HG02973 (cell line): Measurements from ENCODE around the gene WNT1.

Experiments used
- ATAC-seq: cut with Tn5 transposase; IDR thresholded peaks from one replicate; pipeline ENCODE4 v1.9.1; 2021; ENCODE audit warnings: moderate library complexity; ENCODE audit not compliant: unreplicated experiment

The WNT1 gene

DNA sequence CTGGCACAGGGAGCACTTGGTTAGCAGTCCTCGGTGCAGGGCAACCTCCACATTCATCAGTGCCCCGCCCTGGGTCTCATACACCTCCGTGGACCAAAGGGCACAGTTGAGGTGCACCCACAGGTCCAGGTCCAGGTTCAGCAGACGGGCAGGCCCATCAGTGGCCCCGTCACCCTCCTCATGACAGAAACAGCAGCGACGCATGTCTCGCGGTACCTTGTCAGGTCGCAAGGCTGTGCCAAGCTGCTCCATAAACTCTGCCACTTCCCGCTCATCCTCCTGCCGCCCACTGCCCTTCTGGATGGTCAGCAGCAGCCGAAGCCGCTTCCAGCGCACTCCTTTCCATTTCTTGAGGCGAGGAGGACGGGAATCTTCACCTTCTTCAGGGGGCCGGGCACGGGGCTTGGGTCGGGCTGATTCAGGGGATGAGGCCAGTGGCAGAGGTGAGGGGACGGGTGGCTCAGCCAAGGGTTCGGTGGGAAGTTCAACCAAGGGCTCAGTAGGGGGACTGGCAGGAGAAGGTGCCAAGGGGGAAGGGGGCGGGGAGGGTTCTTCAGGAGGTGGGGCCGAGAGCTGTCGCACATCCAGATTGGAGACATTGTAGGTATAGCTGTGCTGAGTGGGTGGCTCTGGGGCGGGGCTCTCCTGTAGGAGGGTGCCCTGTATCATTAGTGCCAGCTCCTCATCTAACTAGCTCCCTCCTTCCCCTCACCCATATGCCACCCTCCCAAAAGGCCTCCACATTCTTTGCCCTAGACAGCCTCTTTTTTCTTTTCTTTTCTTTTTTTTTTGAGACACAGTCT lies 48.8 kb downstream of the WNT1 start:
- ATAC-seq = no peak

DNA sequence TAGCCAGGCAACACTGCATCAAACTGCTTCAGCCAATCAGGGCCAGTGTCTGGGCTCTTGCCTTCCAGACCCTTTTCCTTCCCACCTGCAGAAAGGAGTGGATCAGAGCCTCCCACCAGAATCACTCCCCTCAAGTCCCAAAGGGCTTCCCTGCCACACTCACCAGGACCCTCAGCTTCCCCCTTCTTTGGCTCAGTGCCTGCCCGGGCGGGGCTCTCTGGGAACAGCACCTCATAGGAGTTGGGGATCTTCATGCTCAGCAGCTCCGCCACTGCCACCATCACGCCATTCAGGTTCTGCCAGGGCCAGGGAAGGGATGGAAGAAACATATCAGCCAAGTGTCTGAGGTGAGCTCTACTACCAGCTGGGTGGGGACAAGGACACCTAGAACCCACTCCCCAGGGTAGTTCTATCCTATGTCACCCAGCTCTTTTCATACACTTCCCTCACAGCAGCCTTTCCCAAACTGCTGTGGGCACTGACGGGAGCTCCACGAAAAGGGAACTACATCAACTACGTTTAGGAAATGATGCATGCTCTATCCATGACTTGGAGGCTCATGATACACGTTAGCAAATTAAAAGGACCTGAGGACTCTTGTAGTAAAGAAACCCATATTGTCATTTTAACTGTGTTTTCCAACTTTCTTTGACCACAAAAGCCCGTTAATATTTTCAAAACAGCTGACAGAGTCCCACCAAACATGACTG lies 49.9 kb downstream of the WNT1 start:
- no peak for ATAC-seq

DNA sequence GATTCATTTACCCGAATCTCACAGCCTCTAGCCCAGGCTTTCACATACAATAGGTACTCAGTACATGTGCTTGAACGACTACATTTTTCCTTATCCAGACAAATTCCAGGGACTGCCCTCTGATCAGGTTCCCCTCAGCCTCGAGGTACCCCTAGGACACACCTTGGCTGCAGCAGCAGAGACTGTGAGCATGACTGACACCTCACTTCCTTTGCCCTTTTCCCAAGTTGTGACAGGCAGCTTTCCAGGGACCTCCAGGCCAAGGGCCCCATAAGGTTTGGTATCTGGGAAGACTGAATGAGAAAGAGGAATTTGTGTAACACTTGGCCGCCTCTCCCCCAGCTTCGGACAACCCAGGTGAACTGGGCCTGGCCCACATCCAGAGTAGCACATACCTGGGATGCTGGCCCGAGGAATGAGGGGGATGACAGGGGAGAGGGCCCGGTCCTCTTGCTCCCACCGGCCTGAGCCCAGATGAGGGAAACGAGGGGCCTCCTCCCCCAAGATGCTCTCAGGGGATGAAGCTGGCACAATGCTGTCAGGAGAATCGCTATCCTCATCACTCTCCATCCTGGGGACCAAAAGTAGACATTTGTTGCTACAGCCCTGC lies 50.6 kb downstream of the WNT1 start:
- ATAC-seq = no peak

DNA sequence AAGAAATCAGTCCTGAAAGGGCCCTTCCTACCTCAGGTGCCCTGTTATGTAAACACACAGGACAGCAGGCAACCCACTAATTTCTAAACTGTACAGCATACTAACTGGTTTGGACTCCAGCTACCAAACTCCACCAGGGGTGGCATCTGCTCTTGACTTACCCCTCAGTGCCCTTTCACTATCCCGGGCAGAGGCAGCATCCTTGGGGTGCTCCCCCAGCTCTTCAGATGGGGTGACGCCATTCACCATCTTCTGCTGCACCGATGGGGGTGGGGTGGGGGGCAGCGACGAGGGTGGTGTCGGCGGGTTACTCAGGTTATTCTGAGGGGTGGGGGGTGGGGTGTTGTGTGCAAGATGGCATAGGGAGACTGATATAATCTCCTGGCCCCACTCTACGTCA lies 52.0 kb downstream of the WNT1 start:
- ATAC-seq = no peak

DNA sequence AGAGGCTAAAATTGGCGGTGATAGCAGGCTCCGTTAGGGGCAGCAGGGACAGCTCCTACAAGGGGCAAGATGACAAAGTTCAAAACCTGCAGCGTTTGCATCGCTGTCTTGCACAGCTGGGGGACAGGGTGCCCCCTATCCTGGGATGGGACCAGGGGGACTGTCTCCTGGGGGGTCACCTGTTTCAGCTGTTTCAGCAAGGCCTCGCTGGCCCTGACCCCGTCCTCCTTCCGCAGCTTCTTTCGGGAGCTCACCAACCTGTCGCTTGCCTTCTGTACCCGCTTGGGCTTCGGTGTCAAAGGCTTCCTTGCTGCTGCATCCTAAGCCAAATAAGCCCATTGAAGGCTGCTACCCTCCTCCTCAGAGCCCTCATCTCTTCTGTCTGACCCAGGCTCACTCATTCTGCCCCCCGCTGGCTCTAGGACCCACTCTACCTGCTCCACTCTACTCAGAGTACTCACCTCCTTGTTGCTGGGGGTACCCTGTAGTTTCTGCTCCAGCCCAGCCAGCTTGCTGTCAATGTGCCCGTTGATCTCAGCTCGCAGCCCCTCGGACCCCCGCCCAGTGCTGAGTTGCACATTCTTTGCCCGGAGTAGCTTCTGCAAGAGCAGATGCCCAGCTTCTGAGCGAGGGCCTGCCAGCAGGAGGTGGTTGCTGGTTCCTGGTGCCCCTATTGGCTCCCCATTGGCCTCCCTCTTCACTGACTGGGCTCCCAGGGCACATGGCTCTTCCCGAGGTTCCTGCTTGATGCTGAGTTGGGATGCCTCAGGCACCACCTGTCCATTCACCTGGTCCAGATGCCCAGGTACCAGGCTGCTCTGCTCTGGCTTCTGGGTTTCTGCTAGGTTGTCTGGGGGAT lies 52.8 kb downstream of the WNT1 start:
- no peak for ATAC-seq

DNA sequence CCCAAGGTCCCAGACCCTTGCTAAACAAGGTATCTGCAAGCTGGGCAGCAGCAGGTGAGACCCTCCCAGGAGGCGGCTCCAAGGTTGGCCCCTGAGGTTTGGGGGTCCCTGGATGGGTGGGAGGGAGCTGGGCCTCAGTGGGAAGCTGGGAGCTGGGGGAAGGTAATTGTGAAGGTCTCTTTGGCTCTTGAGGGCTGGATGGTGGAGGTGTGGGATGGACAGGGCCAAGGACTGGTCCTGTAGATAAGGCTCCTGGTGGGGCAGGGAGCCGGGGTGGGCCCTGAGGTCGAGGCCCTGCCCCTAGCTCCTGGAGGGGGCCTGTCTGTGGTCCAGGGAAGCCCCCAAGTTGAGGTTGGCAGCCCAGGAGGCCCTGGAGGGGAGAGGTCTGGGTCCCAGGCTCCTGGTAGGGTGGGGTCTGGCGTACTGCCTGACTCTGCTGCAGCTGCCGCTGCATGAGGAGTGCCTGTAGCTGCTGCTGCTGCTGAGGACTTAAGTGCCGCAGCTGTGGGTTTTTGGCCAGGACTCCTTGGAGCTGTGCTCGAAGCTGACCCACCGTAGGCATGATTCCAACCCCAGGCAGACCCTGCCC lies 53.5 kb downstream of the WNT1 start:
- no peak for ATAC-seq
